ENCODE measurements around the gene ZNF574. TPM values are rescaled to one million over a fixed set of nuclear protein-coding genes. Genes with fewer than 3 reads are reported as not detected.

ZNF574 gene
- total RNA-seq, 2 donors from 2014 or later = 24.4 to 44.1 TPM

GRCh38 chr19:42065051-42065450, 10.9 kb upstream of the ZNF574 start:
- Histone ChIP-seq H3K27me3 (replicated peaks; ENCODE audit: insufficient read depth) (no peaks in the 10 kb centered on the region), H3K36me3 (no peaks in the 10 kb centered on the region), H3K9me3 (no peaks in the 10 kb centered on the region), H3K27ac (no peak overlapping the region), H3K4me3 (no peak overlapping the region), H3K4me1 (replicated peaks) (no peaks in the 10 kb centered on the region)
- TF ChIP-seq POLR2A (IDR thresholded peaks at IDR 0.05) = no peak
- TF ChIP-seq, protein P1, sequence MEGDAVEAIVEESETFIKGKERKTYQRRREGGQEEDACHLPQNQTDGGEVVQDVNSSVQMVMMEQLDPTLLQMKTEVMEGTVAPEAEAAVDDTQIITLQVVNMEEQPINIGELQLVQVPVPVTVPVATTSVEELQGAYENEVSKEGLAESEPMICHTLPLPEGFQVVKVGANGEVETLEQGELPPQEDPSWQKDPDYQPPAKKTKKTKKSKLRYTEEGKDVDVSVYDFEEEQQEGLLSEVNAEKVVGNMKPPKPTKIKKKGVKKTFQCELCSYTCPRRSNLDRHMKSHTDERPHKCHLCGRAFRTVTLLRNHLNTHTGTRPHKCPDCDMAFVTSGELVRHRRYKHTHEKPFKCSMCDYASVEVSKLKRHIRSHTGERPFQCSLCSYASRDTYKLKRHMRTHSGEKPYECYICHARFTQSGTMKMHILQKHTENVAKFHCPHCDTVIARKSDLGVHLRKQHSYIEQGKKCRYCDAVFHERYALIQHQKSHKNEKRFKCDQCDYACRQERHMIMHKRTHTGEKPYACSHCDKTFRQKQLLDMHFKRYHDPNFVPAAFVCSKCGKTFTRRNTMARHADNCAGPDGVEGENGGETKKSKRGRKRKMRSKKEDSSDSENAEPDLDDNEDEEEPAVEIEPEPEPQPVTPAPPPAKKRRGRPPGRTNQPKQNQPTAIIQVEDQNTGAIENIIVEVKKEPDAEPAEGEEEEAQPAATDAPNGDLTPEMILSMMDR (IDR thresholded peaks at IDR 0.05) = no peak
- TF ChIP-seq POLR2AphosphoS5 (IDR thresholded peaks at IDR 0.05) = no peak
- intact Hi-C loops (cut with DNase I) = no loop called here
- 92% methylated on average over 13 of the region's 13 CpGs for WGBS
- DNase-seq (ENCODE audit: low spot score) = no peak

- Histone ChIP-seq H3K4me1 (replicated peaks) (no peaks in the 10 kb centered on the region), H3K27me3 (replicated peaks; ENCODE audit: insufficient read depth) (no peaks in the 10 kb centered on the region), H3K27ac (no peak overlapping the region), H3K9me3 (no peaks in the 10 kb centered on the region), H3K36me3 (no peaks in the 10 kb centered on the region), H3K4me3 (no peak overlapping the region)
- no peak for DNase-seq (ENCODE audit: low spot score)
- no peak for TF ChIP-seq POLR2A (IDR thresholded peaks at IDR 0.05)
- no peak for TF ChIP-seq POLR2AphosphoS5 (IDR thresholded peaks at IDR 0.05)
- TF ChIP-seq, protein P1 (IDR thresholded peaks at IDR 0.05) = no peak
- WGBS = 97% methylated on average over 9 of the region's 9 CpGs
- intact Hi-C loops (cut with DNase I) = no loop called here
Observed at GRCh38 chr19:42065511-42065910, 10.5 kb upstream of the ZNF574 start.

- Histone ChIP-seq H3K9me3 (no peaks in the 10 kb centered on the region), H3K4me1 (replicated peaks) (no peaks in the 10 kb centered on the region), H3K36me3 (no peaks in the 10 kb centered on the region), H3K4me3 (no peak overlapping the region), H3K27ac (no peak overlapping the region), H3K27me3 (replicated peaks; ENCODE audit: insufficient read depth) (no peaks in the 10 kb centered on the region)
- no peak for DNase-seq (ENCODE audit: low spot score)
- 57% methylated on average over 9 of the region's 9 CpGs for WGBS
- TF ChIP-seq POLR2A (IDR thresholded peaks at IDR 0.05) (no peak), POLR2AphosphoS5 (IDR thresholded peaks at IDR 0.05) (no peak)
- TF ChIP-seq, protein P1 (IDR thresholded peaks at IDR 0.05) = no peak
- intact Hi-C loops (cut with DNase I) = no loop called here
Observed at GRCh38 chr19:42066075-42066754, 9.8 kb upstream of the ZNF574 start.

GRCh38 chr19:42067315-42067888, 8.6 kb upstream of the ZNF574 start:
- Histone ChIP-seq H3K36me3 (no peaks in the 10 kb centered on the region), H3K9me3 (no peaks in the 10 kb centered on the region)
- WGBS = 80% methylated on average over 6 of the region's 6 CpGs

More at GRCh38 chr19:42067315-42067888, 8.6 kb upstream of the ZNF574 start:
- TF ChIP-seq, protein P1 (IDR thresholded peaks at IDR 0.05) = no peak
- intact Hi-C loops (cut with DNase I) = no loop called here
- no peak for DNase-seq (ENCODE audit: low spot score)
- Histone ChIP-seq H3K4me3 (no peak overlapping the region), H3K4me1 (replicated peaks) (no peaks in the 10 kb centered on the region), H3K27me3 (replicated peaks; ENCODE audit: insufficient read depth) (no peaks in the 10 kb centered on the region), H3K27ac (no peak overlapping the region)

All from prostate gland (tissue), 2 donors.